ENCODE results near the gene KLHL29. TPM values are rescaled to one million over a fixed set of nuclear protein-coding genes. Genes with fewer than 3 reads are reported as not detected.

KLHL29 gene
- total RNA-seq, 1 donor from 2014 or later: 5.5 TPM

- Mint-ChIP-seq H3K4me3 (ENCODE audit: unreplicated experiment) (no peak overlapping the region), H3K9me3 (ENCODE audit: unreplicated experiment) (no peaks in the 10 kb centered on the region), H3K27me3 (ENCODE audit: low read depth, unreplicated experiment) (peaks cover 86% of the 10 kb centered on the region), H3K36me3 (ENCODE audit: low read depth, unreplicated experiment) (no peaks in the 10 kb centered on the region), H3K27ac (ENCODE audit: unreplicated experiment) (no peak overlapping the region), H3K4me1 (ENCODE audit: low read depth, unreplicated experiment) (peaks cover 6% of the 10 kb centered on the region)
- no peaks in the 10 kb centered on the region for H3K79me2 ChIP-seq (ENCODE audit: insufficient read depth, low read length)
- DNase-seq (ENCODE audit: low read depth) (no peak), FAIRE-seq (no peak)
- H2AFZ ChIP-seq (ENCODE audit: low read depth, low read length): no peak overlapping the region
- no peak overlapping the region for H3K4me2 ChIP-seq (ENCODE audit: low read length)
- H3K4me1 ChIP-seq (ENCODE audit: insufficient read depth, low read length): no peaks in the 10 kb centered on the region
- no peak overlapping the region for H3K4me3 ChIP-seq (ENCODE audit: insufficient read depth, low read depth, low read length)
- peaks cover 8% of the 10 kb centered on the region for H3K27me3 ChIP-seq (ENCODE audit: insufficient read depth, low read length)
- no peak overlapping the region for H3K9ac ChIP-seq (ENCODE audit: low read length)
- no peak overlapping the region for H3K27ac ChIP-seq (ENCODE audit: low read depth, low read length)
- H4K20me1 ChIP-seq (ENCODE audit: insufficient read depth, low read length): no peaks in the 10 kb centered on the region
- no peaks in the 10 kb centered on the region for H3K36me3 ChIP-seq (ENCODE audit: insufficient read depth, low read length)
- no peaks in the 10 kb centered on the region for H3K9me3 ChIP-seq (ENCODE audit: insufficient read depth, low read depth, low read length)
- no peak for TF ChIP-seq EZH2 (IDR thresholded peaks at IDR 0.05; ENCODE audit: insufficient read depth, low read length)
- no peak for TF ChIP-seq CTCF (IDR thresholded peaks at IDR 0.05; ENCODE audit: insufficient read depth, low read depth, low read length)
These were observed 148.3 kb downstream of the KLHL29 start for GRCh38 chr2:23533338-23533695.

GRCh38 chr2:23534771-23535170, 149.8 kb downstream of the KLHL29 start:
- FAIRE-seq: no peak
- H3K79me2 ChIP-seq (ENCODE audit: insufficient read depth, low read length): no peaks in the 10 kb centered on the region
- Mint-ChIP-seq H3K27me3 (ENCODE audit: low read depth, unreplicated experiment) (peaks cover 86% of the 10 kb centered on the region), H3K36me3 (ENCODE audit: low read depth, unreplicated experiment) (no peaks in the 10 kb centered on the region), H3K4me1 (ENCODE audit: low read depth, unreplicated experiment) (peaks cover 6% of the 10 kb centered on the region), H3K4me3 (ENCODE audit: unreplicated experiment) (no peak overlapping the region), H3K9me3 (ENCODE audit: unreplicated experiment) (no peaks in the 10 kb centered on the region), H3K27ac (ENCODE audit: unreplicated experiment) (no peak overlapping the region)
- no peaks in the 10 kb centered on the region for H4K20me1 ChIP-seq (ENCODE audit: insufficient read depth, low read length)
- H2AFZ ChIP-seq (ENCODE audit: low read depth, low read length): no peak overlapping the region
- H3K36me3 ChIP-seq (ENCODE audit: insufficient read depth, low read length): no peaks in the 10 kb centered on the region
- H3K9ac ChIP-seq (ENCODE audit: low read length): no peak overlapping the region
- H3K4me2 ChIP-seq (ENCODE audit: low read length): no peak overlapping the region
- TF ChIP-seq CTCF (IDR thresholded peaks at IDR 0.05; ENCODE audit: insufficient read depth, low read depth, low read length): no peak
- no peak for TF ChIP-seq EZH2 (IDR thresholded peaks at IDR 0.05; ENCODE audit: insufficient read depth, low read length)
- no peaks in the 10 kb centered on the region for H3K4me1 ChIP-seq (ENCODE audit: insufficient read depth, low read length)
- no peak overlapping the region for H3K4me3 ChIP-seq (ENCODE audit: insufficient read depth, low read depth, low read length)
- H3K9me3 ChIP-seq (ENCODE audit: insufficient read depth, low read depth, low read length): no peaks in the 10 kb centered on the region
- H3K27ac ChIP-seq (ENCODE audit: low read depth, low read length): no peak overlapping the region
- H3K27me3 ChIP-seq (ENCODE audit: insufficient read depth, low read length): peaks cover 12% of the 10 kb centered on the region
- DNase-seq (ENCODE audit: low read depth): no peak

- no peaks in the 10 kb centered on the region for H3K36me3 ChIP-seq (ENCODE audit: insufficient read depth, low read length)
- H3K27ac ChIP-seq (ENCODE audit: low read depth, low read length): no peak overlapping the region
- no peaks in the 10 kb centered on the region for H4K20me1 ChIP-seq (ENCODE audit: insufficient read depth, low read length)
- no peaks in the 10 kb centered on the region for H3K79me2 ChIP-seq (ENCODE audit: insufficient read depth, low read length)
- no peaks in the 10 kb centered on the region for H3K36me3 Mint-ChIP-seq (ENCODE audit: low read depth, unreplicated experiment)
- H3K4me2 ChIP-seq (ENCODE audit: low read length): no peak overlapping the region
- H2AFZ ChIP-seq (ENCODE audit: low read depth, low read length): peak overlapping the region; percentile 2
- peaks cover 13% of the 10 kb centered on the region for H3K27me3 ChIP-seq (ENCODE audit: insufficient read depth, low read length)
- FAIRE-seq (no peak), DNase-seq (ENCODE audit: low read depth) (no peak)
- TF ChIP-seq CTCF (IDR thresholded peaks at IDR 0.05; ENCODE audit: insufficient read depth, low read depth, low read length) (no peak), EZH2 (IDR thresholded peaks at IDR 0.05; ENCODE audit: insufficient read depth, low read length) (no peak)
- H3K4me3 Mint-ChIP-seq (ENCODE audit: unreplicated experiment): no peak overlapping the region
- H3K4me1 ChIP-seq (ENCODE audit: insufficient read depth, low read length): no peaks in the 10 kb centered on the region
- no peaks in the 10 kb centered on the region for H3K9me3 Mint-ChIP-seq (ENCODE audit: unreplicated experiment)
- no peaks in the 10 kb centered on the region for H3K9me3 ChIP-seq (ENCODE audit: insufficient read depth, low read depth, low read length)
- no peak overlapping the region for H3K9ac ChIP-seq (ENCODE audit: low read length)
- no peak overlapping the region for H3K27ac Mint-ChIP-seq (ENCODE audit: unreplicated experiment)
- no peak overlapping the region for H3K4me3 ChIP-seq (ENCODE audit: insufficient read depth, low read depth, low read length)
- peaks cover 6% of the 10 kb centered on the region for H3K4me1 Mint-ChIP-seq (ENCODE audit: low read depth, unreplicated experiment)
- H3K27me3 Mint-ChIP-seq (ENCODE audit: low read depth, unreplicated experiment): peaks cover 87% of the 10 kb centered on the region
These were observed 151.3 kb downstream of the KLHL29 start for GRCh38 chr2:23536326-23536725.
